DND-41 (cell line): Measurements from ENCODE around the gene ADPGK.

Experiments used
- CTCF ChIP-seq: IDR thresholded peaks from 2 replicates; pipeline ENCODE4 v1.5.1; 2012; ENCODE audit warnings: borderline replicate concordance, low read length, moderate library complexity, mild to moderate bottlenecking; ENCODE audit not compliant: poor library complexity, severe bottlenecking; ENCODE audit errors: extremely low read depth
- EZH2 ChIP-seq: IDR thresholded peaks from 3 replicates; pipeline ENCODE4 v1.6.1; 2012; ENCODE audit warnings: borderline replicate concordance, low read depth, mild to moderate bottlenecking, moderate library complexity, low read length, inconsistent platforms; ENCODE audit not compliant: severe bottlenecking

- TF ChIP-seq CTCF = no peak
- no peak for TF ChIP-seq EZH2
These were observed 33.9 kb downstream of the ADPGK start for GRCh38 chr15:72749700-72750099.
